Neuronal stem cell (in vitro differentiated cells): ENCODE data around the gene RABL2A.

ENCODE experiments used
- DNase-seq: peaks from one replicate; pipeline ENCODE4 v3.0.0-alpha.2; 2013; ENCODE audit warnings: low spot score
- H2AFZ ChIP-seq: one replicate; pipeline ENCODE4 v1.6.1; 2013; ENCODE audit warnings: mild to moderate bottlenecking, low read length, inconsistent platforms
- H2AK5ac ChIP-seq: 2 replicates; pipeline ENCODE4 v1.6.1; 2013; ENCODE audit warnings: low read depth, mild to moderate bottlenecking, inconsistent platforms, low read length, moderate library complexity, mixed read lengths
- H2BK120ac ChIP-seq: 2 replicates; pipeline ENCODE4 v1.6.1; 2013; ENCODE audit warnings: low read depth, mild to moderate bottlenecking, inconsistent platforms, low read length, moderate library complexity, mixed read lengths
- H2BK12ac ChIP-seq: one replicate; pipeline ENCODE4 v1.6.1; 2013; ENCODE audit warnings: low read length, inconsistent platforms
- H2BK15ac ChIP-seq: 2 replicates; pipeline ENCODE4 v1.6.1; 2013; ENCODE audit warnings: mild to moderate bottlenecking, low read length, inconsistent platforms, mixed read lengths
- H2BK5ac ChIP-seq: one replicate; pipeline ENCODE4 v1.6.1; 2013; ENCODE audit warnings: inconsistent platforms, mild to moderate bottlenecking, low read length, moderate library complexity
- H3K14ac ChIP-seq: one replicate; pipeline ENCODE4 v1.6.1; 2013; ENCODE audit warnings: low read length, inconsistent platforms
- H3K18ac ChIP-seq: 2 replicates; pipeline ENCODE4 v1.6.1; 2013; ENCODE audit warnings: low read length, inconsistent platforms
- H3K23ac ChIP-seq: 2 replicates; pipeline ENCODE4 v1.6.1; 2013; ENCODE audit warnings: low read depth, mild to moderate bottlenecking, mixed read lengths, low read length, inconsistent platforms; ENCODE audit not compliant: poor library complexity
- H3K27ac ChIP-seq: replicated peaks from 3 replicates; pipeline ENCODE4 v1.5.1; 2013; ENCODE audit warnings: low read length, inconsistent platforms
- H3K27me3 ChIP-seq, 3 experiments: 2 replicates each; pipeline ENCODE4 v1.6.1; 2013; ENCODE audit warnings: low read length in 3 of 3, mild to moderate bottlenecking in 2 of 3, inconsistent platforms in 1 of 3, low read depth in 1 of 3, mixed read lengths in 1 of 3, moderate library complexity in 1 of 3; ENCODE audit not compliant: control insufficient read depth in 3 of 3, insufficient read depth in 3 of 3
- H3K36me3 ChIP-seq, 2 donors: replicated peaks in 1 of 2; 2 replicates each; pipeline ENCODE4 v1.6.1; 2013; ENCODE audit warnings: low read length in 2 of 2; ENCODE audit not compliant: control insufficient read depth in 2 of 2, insufficient read depth in 2 of 2
- H3K4ac ChIP-seq: 2 replicates; pipeline ENCODE4 v1.6.1; 2013; ENCODE audit warnings: inconsistent platforms, mild to moderate bottlenecking, low read length, moderate library complexity
- H3K4me1 ChIP-seq, 2 donors: 1 replicate in 1 of 2; 2 replicates in 1 of 2; pipeline ENCODE4 v1.6.1; 2013; ENCODE audit warnings: low read length in 2 of 2, low read depth in 1 of 2; ENCODE audit not compliant: control insufficient read depth in 2 of 2, insufficient read depth in 1 of 2
- H3K4me2 ChIP-seq: one replicate; pipeline ENCODE4 v1.6.1; 2013; ENCODE audit warnings: mild to moderate bottlenecking, low read length, inconsistent platforms; ENCODE audit not compliant: insufficient read depth, poor library complexity, severe bottlenecking
- H3K4me3 ChIP-seq, 2 donors: 2 replicates each; pipeline ENCODE4 v1.5.1; 2013; ENCODE audit warnings: low read length in 2 of 2, mild to moderate bottlenecking in 2 of 2, inconsistent platforms in 1 of 2, moderate library complexity in 1 of 2
- H3K79me1 ChIP-seq: one replicate; pipeline ENCODE4 v1.6.1; 2013; ENCODE audit warnings: low read depth, mild to moderate bottlenecking, inconsistent platforms, low read length, moderate library complexity
- H3K9ac ChIP-seq: one replicate; pipeline ENCODE4 v1.6.1; 2013; ENCODE audit warnings: mild to moderate bottlenecking, low read depth, low read length, inconsistent platforms; ENCODE audit not compliant: poor library complexity
- H3K9me3 ChIP-seq, 2 donors: replicated peaks in 1 of 2; 2 replicates each; pipeline versions ENCODE3 to v1.6.1; 2013; ENCODE audit warnings: low read length in 2 of 2, mild to moderate bottlenecking in 2 of 2, inconsistent platforms in 1 of 2, low read depth in 1 of 2, mixed read lengths in 1 of 2, moderate library complexity in 1 of 2; ENCODE audit not compliant: control insufficient read depth in 2 of 2, insufficient read depth in 1 of 2
- H4K8ac ChIP-seq: one replicate; pipeline ENCODE4 v1.6.1; 2013; ENCODE audit warnings: low read depth, mild to moderate bottlenecking, inconsistent platforms, low read length, moderate library complexity
- H4K91ac ChIP-seq: one replicate; pipeline ENCODE4 v1.6.1; 2013; ENCODE audit warnings: low read length, low read depth, mild to moderate bottlenecking, inconsistent platforms; ENCODE audit not compliant: poor library complexity
- WGBS, 2 donors: extraction: QIAGEN DNeasy Blood & Tissue Kit; methylation state at CpG; one replicate each; pipeline ENCODE4 v1.1.7; 2013; ENCODE audit warnings: missing lambda C conversion rate in 2 of 2, mixed read lengths in 1 of 2; ENCODE audit not compliant: insufficient read length in 2 of 2, insufficient replicate concordance in 1 of 2; ENCODE audit errors: extremely low coverage in 2 of 2; 5-methylcytosine and 5-hydroxymethylcytosine counted together

RABL2A gene

GRCh38 chr2:113672326-113672932, 45.4 kb downstream of the RABL2A start:
- peaks cover 2 to 11% of the 10 kb centered on the region in 2 donors for H3K4me1 ChIP-seq
- H2BK12ac ChIP-seq, result no peak overlapping the region
- no peak overlapping the region for H2AK5ac ChIP-seq
- no peak overlapping the region for H3K23ac ChIP-seq
- no peak overlapping the region for H4K8ac ChIP-seq
- DNase-seq, result no peak
- H3K9me3 ChIP-seq, result no peaks in the 10 kb centered on the region
- H3K9ac ChIP-seq, result no peak overlapping the region
- no peaks in the 10 kb centered on the region for H3K79me1 ChIP-seq
- no peak overlapping the region for H2BK120ac ChIP-seq
- no peak overlapping the region for H4K91ac ChIP-seq
- no peaks in the 10 kb centered on the region for H3K27me3 ChIP-seq
- WGBS, 2 donors, result no CpG with 5 or more reads among the region's 7 CpGs
- no peak overlapping the region for H3K4me2 ChIP-seq
- H2AFZ ChIP-seq, result peak overlapping the region; percentile 16
- H3K36me3 ChIP-seq, result no peaks in the 10 kb centered on the region
- no peak overlapping the region for H3K14ac ChIP-seq
- no peak overlapping the region for H3K4me3 ChIP-seq
- no peak overlapping the region for H2BK15ac ChIP-seq
- H3K27ac ChIP-seq, result no peak overlapping the region
- H3K18ac ChIP-seq, result no peak overlapping the region
- H3K4ac ChIP-seq, result no peak overlapping the region
- H2BK5ac ChIP-seq, result no peak overlapping the region

GRCh38 chr2:113675875-113676274, 48.8 kb downstream of the RABL2A start:
- H3K27me3 ChIP-seq, result no peaks in the 10 kb centered on the region
- H2BK15ac ChIP-seq, result no peak overlapping the region
- H3K9ac ChIP-seq, result no peak overlapping the region
- H3K36me3 ChIP-seq, result no peaks in the 10 kb centered on the region
- WGBS, 2 donors, result no CpG with 5 or more reads among the region's 9 CpGs
- H3K18ac ChIP-seq, result no peak overlapping the region
- H3K4ac ChIP-seq, result no peak overlapping the region
- no peak overlapping the region for H2BK12ac ChIP-seq
- DNase-seq, result no peak
- no peak overlapping the region for H3K27ac ChIP-seq
- no peak overlapping the region for H3K4me3 ChIP-seq
- no peak overlapping the region for H2BK120ac ChIP-seq
- H2BK5ac ChIP-seq, result no peak overlapping the region
- no peaks in the 10 kb centered on the region for H3K9me3 ChIP-seq
- peaks cover 4 to 11% of the 10 kb centered on the region in 2 donors for H3K4me1 ChIP-seq
- no peaks in the 10 kb centered on the region for H3K79me1 ChIP-seq
- H2AFZ ChIP-seq, result peak overlapping the region; percentile 76
- H2AK5ac ChIP-seq, result no peak overlapping the region
- H4K8ac ChIP-seq, result no peak overlapping the region
- H3K23ac ChIP-seq, result no peak overlapping the region
- H3K14ac ChIP-seq, result no peak overlapping the region
- no peak overlapping the region for H3K4me2 ChIP-seq
- H4K91ac ChIP-seq, result no peak overlapping the region

DNA sequence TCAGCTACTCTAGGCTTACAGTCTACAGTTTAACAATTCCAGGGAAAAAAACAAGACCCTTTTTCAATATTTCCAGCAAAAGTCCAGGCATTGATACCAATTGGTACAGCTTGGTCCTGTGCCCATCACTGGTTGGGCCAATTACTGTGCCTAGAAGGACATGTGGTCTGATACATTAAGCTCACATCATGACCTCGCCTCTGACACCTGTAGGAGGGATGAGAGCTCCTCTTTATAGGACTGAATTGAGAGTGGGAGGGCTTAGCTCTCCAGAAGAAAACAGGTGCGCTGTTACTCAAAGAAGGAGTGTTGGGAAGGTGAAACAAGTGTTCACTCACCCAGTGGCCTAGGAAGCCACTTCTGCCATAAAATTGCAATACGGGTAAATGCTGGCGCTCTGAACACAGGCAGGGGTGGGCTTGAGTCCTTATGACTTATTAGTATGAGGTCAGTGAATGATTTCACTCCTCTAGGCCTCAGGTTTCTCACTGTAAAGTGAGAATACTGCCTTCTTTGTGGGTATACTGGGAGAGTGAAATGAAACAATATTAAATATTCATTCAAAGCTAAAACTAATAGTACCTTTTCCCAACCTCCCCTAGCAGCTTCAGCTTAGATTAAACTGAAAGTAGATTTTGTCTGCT, 49.7 kb downstream of the RABL2A start:
- no peaks in the 10 kb centered on the region for H3K79me1 ChIP-seq
- H3K9ac ChIP-seq, result no peak overlapping the region
- H3K18ac ChIP-seq, result no peak overlapping the region
- no peak overlapping the region for H2BK120ac ChIP-seq
- H3K23ac ChIP-seq, result no peak overlapping the region
- no peaks in the 10 kb centered on the region for H3K36me3 ChIP-seq
- no peak overlapping the region for H2AFZ ChIP-seq
- no peak overlapping the region for H4K8ac ChIP-seq
- H2AK5ac ChIP-seq, result no peak overlapping the region
- no peak overlapping the region for H2BK15ac ChIP-seq
- no peaks in the 10 kb centered on the region for H3K9me3 ChIP-seq
- H2BK12ac ChIP-seq, result no peak overlapping the region
- no peak overlapping the region for H3K27ac ChIP-seq
- no peak overlapping the region for H4K91ac ChIP-seq
- H3K4me1 ChIP-seq, result peaks cover 4 to 11% of the 10 kb centered on the region in 2 donors
- no peak overlapping the region for H3K4me3 ChIP-seq
- DNase-seq, result no peak
- no peaks in the 10 kb centered on the region for H3K27me3 ChIP-seq
- H2BK5ac ChIP-seq, result no peak overlapping the region
- no CpG with 5 or more reads among the region's 4 CpGs for WGBS, 2 donors
- no peak overlapping the region for H3K14ac ChIP-seq
- H3K4me2 ChIP-seq, result no peak overlapping the region
- H3K4ac ChIP-seq, result no peak overlapping the region

GRCh38 chr2:113677330-113677729, 50.3 kb downstream of the RABL2A start:
- H3K4ac ChIP-seq, result no peak overlapping the region
- H4K91ac ChIP-seq, result no peak overlapping the region
- no peak for DNase-seq
- no peak overlapping the region for H3K4me3 ChIP-seq
- no peak overlapping the region for H2BK15ac ChIP-seq
- no peak overlapping the region for H4K8ac ChIP-seq
- no peak overlapping the region for H2BK12ac ChIP-seq
- H3K18ac ChIP-seq, result no peak overlapping the region
- H3K9ac ChIP-seq, result no peak overlapping the region
- no peak overlapping the region for H2BK5ac ChIP-seq
- WGBS, 2 donors, result no CpG with 5 or more reads among the region's 2 CpGs
- no peak overlapping the region for H2BK120ac ChIP-seq
- no peaks in the 10 kb centered on the region for H3K9me3 ChIP-seq
- H2AFZ ChIP-seq, result no peak overlapping the region
- H3K36me3 ChIP-seq, result no peaks in the 10 kb centered on the region
- H3K4me1 ChIP-seq, result peaks cover 4 to 9% of the 10 kb centered on the region in 2 donors
- H3K23ac ChIP-seq, result no peak overlapping the region
- H3K27me3 ChIP-seq, result no peaks in the 10 kb centered on the region
- no peak overlapping the region for H3K4me2 ChIP-seq
- H3K27ac ChIP-seq, result no peak overlapping the region
- no peaks in the 10 kb centered on the region for H3K79me1 ChIP-seq
- H3K14ac ChIP-seq, result no peak overlapping the region
- H2AK5ac ChIP-seq, result no peak overlapping the region
